22Rv1 (cell line): ENCODE measurements around the gene RNF126.

ENCODE experiments used
- ZFX ChIP-seq: fragments of 450-650 bp; IDR thresholded peaks from 2 replicates; pipeline ENCODE4 v1.6.1; 2017; ENCODE audit warnings: antibody characterized with exemption, borderline replicate concordance
- TF ChIP-seq, protein P1 (sequence below): fragments of 450-650 bp; IDR thresholded peaks from 2 replicates; pipeline ENCODE4 v1.5.1; 2017; ENCODE audit warnings: mild to moderate bottlenecking

DNA sequence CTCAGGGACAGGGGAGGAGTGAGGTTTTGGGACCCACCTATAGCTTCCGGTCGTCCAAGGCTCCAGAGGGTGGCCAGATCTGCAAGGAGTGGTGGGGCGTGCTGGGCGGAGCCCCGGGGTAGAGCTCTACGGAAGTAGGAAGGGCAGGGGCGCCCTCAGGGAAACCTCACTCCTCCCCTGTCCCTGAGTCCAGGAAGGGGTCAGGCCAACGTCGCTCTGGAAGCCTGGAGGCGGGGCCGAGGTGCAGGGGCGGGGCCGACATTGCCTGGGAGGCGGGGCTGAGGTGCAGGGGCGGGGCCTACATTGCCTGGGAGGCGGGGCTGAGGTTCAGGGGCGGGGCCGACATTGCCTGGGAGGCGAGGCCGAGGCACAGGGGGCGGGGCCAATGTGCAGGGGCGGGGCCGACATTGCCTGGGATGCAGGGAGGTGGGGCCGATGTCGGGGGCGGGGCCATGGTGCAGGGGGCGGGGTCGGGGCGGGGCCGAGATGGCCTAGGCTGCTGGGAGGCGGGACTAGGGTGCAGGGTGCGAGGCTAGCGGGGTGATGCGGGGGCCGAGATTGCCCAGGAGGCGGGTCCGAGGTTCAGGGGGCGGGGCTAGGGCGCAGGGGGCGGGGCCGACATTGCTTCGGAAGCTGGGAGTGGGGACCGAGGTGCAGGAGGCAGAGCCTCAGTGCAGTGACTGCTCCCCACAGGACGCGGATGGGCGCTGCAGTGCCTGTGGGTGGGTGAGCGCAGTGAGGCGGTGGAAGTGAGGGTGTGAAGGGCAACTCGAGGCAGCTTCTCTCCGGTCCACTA lies 40.8 kb upstream of the RNF126 start:
- TF ChIP-seq ZFX: no peak
- TF ChIP-seq, protein P1, sequence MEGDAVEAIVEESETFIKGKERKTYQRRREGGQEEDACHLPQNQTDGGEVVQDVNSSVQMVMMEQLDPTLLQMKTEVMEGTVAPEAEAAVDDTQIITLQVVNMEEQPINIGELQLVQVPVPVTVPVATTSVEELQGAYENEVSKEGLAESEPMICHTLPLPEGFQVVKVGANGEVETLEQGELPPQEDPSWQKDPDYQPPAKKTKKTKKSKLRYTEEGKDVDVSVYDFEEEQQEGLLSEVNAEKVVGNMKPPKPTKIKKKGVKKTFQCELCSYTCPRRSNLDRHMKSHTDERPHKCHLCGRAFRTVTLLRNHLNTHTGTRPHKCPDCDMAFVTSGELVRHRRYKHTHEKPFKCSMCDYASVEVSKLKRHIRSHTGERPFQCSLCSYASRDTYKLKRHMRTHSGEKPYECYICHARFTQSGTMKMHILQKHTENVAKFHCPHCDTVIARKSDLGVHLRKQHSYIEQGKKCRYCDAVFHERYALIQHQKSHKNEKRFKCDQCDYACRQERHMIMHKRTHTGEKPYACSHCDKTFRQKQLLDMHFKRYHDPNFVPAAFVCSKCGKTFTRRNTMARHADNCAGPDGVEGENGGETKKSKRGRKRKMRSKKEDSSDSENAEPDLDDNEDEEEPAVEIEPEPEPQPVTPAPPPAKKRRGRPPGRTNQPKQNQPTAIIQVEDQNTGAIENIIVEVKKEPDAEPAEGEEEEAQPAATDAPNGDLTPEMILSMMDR: 0 out of 2 replicates have a peak, but pooled peaks have one; percentile 5
